Fibroblast of mammary gland (primary cell): ENCODE results near the gene ARHGAP18.

ENCODE experiments used
- DNase-seq: peaks from one replicate; pipeline ENCODE4 v3.0.0-alpha.2; 2010; ENCODE audit warnings: low read depth
- H3K4me3 ChIP-seq: 2 replicates; pipeline ENCODE4 v1.5.1; 2011; ENCODE audit warnings: low read depth, mild to moderate bottlenecking, low read length, moderate library complexity; ENCODE audit not compliant: control insufficient read depth
- TF ChIP-seq, protein P1 (sequence below): conservative IDR thresholded peaks from 2 replicates; pipeline ENCODE4 v1.5.1; 2011; ENCODE audit warnings: low read depth, low read length, inconsistent platforms; ENCODE audit not compliant: control insufficient read depth, insufficient read depth

ARHGAP18 gene

GRCh38 chr6:129612440-129612839 is 97.5 kb downstream of the ARHGAP18 start:
- no peak overlapping the region for H3K4me3 ChIP-seq
- DNase-seq = no peak
- TF ChIP-seq, protein P1, sequence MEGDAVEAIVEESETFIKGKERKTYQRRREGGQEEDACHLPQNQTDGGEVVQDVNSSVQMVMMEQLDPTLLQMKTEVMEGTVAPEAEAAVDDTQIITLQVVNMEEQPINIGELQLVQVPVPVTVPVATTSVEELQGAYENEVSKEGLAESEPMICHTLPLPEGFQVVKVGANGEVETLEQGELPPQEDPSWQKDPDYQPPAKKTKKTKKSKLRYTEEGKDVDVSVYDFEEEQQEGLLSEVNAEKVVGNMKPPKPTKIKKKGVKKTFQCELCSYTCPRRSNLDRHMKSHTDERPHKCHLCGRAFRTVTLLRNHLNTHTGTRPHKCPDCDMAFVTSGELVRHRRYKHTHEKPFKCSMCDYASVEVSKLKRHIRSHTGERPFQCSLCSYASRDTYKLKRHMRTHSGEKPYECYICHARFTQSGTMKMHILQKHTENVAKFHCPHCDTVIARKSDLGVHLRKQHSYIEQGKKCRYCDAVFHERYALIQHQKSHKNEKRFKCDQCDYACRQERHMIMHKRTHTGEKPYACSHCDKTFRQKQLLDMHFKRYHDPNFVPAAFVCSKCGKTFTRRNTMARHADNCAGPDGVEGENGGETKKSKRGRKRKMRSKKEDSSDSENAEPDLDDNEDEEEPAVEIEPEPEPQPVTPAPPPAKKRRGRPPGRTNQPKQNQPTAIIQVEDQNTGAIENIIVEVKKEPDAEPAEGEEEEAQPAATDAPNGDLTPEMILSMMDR = no peak

DNA sequence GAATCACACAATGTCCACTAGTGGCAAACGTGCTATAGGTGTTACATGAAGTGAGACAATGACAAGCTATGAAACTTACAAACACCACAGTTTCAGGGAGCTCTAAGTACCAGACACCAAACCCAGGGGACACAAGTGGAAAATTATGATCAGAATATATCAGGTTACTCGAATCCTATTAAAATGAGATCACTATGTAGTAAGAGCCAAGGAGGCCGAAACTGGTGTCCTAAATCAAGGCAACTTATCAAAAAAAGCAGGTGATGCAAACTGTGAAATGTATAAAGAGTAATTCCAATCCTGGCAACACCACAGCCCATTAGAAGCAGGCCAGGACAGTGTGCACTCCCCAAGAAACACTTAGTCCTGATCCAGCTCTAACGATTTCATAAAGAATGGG is 100.3 kb downstream of the ARHGAP18 start:
- TF ChIP-seq, protein P1 = no peak
- DNase-seq = no peak
- no peak overlapping the region for H3K4me3 ChIP-seq

DNA sequence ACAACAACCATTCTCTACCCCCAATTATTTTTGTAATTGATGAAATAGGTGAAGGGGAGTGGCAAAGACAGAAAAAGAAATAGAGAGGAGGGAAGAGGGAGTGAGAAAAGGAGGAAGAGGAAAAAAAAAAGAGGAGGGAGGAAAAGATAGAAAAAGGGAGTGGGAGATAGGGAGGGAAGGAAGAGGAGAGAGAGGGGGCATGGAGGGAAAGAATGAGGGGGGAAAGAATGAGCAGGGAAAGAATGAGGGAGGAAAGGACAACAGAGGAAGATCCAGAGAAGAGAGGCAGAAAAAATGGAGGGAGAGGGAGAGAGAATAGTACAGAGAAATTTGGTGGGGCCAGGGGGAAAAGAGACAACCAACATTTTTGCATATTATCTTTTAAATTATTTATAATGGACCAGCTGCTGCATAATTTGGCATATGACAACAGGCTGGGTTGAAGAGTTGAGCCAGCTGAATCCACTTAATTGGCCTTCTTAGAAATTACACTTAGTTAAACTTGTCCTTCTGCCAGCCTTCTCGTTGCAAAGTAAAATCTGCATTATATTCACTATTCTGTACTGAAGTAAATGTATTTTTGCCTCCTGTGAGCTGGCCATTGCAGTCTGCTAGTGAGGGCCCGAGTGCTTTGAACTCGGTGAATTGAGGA is 101.0 kb downstream of the ARHGAP18 start:
- no peak overlapping the region for H3K4me3 ChIP-seq
- DNase-seq = no peak
- TF ChIP-seq, protein P1 = no peak

DNA sequence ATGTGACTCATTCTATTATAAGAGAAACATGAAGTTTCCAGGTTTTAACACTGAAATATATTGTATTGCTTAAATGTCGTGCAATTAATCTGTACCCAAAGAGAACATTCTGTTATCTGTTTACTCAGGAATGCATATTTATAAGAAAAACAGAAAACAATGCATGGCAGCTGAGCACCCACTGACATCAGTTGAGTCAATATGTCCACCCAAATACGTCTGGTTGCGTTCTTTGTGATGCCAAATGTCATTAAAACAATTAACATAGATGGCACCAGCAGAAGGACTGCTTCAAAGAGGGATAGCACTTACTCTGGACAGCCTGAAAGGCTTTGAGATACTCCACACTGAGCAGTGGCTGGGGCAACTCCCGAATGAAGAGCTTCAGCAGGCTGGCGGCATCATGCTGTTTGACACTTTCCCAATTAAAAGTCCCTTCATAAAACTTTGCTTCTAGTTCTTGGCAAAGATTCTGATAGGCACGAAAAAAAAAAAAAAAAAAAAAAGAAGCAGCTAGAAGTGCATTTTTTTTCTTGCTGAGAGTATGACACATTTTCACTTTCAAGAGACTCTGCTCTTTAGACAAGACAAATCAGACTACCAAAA is 102.3 kb downstream of the ARHGAP18 start:
- H3K4me3 ChIP-seq = no peak overlapping the region
- TF ChIP-seq, protein P1 = no peak
- DNase-seq = peak; percentile 37

DNA sequence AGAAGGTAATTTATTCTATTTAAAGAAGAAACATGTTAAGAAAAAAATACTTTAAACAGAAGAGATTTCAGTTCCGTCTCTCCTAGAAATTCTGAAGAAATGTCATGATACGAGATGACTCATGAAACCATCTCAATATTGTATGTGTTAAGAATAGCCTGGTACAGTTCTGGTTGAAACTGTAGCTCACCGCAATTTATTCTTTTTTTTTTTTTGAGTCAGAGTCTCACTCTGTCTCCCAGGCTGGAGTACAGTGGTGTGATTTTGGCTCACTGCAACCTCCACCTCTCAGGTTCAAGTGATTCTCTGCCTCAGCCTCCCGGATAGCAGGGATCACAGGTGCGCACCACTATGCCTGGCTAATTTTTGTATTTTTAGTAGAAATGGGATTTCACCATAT is 103.3 kb downstream of the ARHGAP18 start:
- TF ChIP-seq, protein P1 = no peak
- peak; percentile 61 for DNase-seq
- no peak overlapping the region for H3K4me3 ChIP-seq

DNA sequence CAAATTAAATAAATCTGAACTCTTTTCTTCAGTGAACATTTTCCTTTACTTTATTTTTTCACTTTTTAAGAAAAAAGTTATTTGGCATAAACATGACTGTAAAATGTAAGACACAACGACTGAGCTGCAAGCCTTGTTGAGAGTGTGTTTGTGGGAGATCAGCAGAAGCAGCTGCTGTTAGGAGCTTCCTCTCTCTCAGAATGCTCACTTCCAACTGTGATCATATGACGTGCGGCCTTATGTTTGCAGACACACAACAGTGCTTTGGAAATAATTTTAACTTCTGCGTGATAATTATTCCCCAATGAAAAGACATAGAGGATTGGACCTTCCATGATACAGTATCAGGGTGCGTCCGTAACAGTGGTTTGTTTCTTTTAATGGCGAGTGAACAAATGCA is 104.0 kb downstream of the ARHGAP18 start:
- TF ChIP-seq, protein P1 = no peak
- DNase-seq = no peak
- no peak overlapping the region for H3K4me3 ChIP-seq
